ENCODE results near the gene GORASP1.

- TF ChIP-seq CTCF (conservative IDR thresholded peaks at IDR 0.05 in 1 of 2, IDR thresholded peaks at IDR 0.05 in 1 of 2; ENCODE audit: low read depth in 1 of 2, low read length in 2 of 2) = no peak
- no peak for TF ChIP-seq EZH2 (IDR thresholded peaks at IDR 0.05; ENCODE audit: low read length, missing control alignments)
Measured at GRCh38 chr3:39132096-39133092, 25.0 kb upstream of the GORASP1 start.

Measured in fibroblast of lung (primary cell).